Transverse colon (tissue), 4 donors: ENCODE results near the gene ARL6IP4. TPM values are rescaled to one million over a fixed set of nuclear protein-coding genes. Genes with fewer than 3 reads are reported as not detected.

Experiments used
- DNase-seq: peaks from one replicate; pipeline ENCODE4 v3.0.0-alpha.2; 2019
- H3K27ac ChIP-seq, 4 donors: fragments of 200-600 bp; sonication (generic); 2 replicates each; pipeline ENCODE4 v1.5.1; 2016 to 2018; ENCODE audit warnings: inconsistent platforms in 4 of 4
- H3K27me3 ChIP-seq: fragments of 200-600 bp; sonication (generic); 2 replicates; pipeline ENCODE4 v1.5.1; 2017; ENCODE audit warnings: inconsistent platforms
- H3K36me3 ChIP-seq, 4 donors: fragments of 200-600 bp; sonication (generic); 2 replicates each; pipeline ENCODE4 v1.5.1; 2017 to 2019; ENCODE audit warnings: inconsistent platforms in 4 of 4
- H3K4me1 ChIP-seq, 4 donors: fragments of 200-600 bp; sonication (generic); 2 replicates each; pipeline ENCODE4 v1.5.1; 2017 to 2020; ENCODE audit warnings: inconsistent platforms in 4 of 4
- H3K4me3 ChIP-seq, 4 donors: fragments of 200-600 bp; sonication (generic); 1 replicate in 1 of 4; 2 replicates in 3 of 4; pipeline versions ENCODE4 v1.5.1 to v1.6.1; 2017 to 2019; ENCODE audit warnings: inconsistent platforms in 4 of 4
- H3K9me3 ChIP-seq, 2 donors: fragments of 200-600 bp; sonication (generic); 2 replicates each; pipeline ENCODE4 v1.5.1; 2017 to 2019; ENCODE audit warnings: inconsistent platforms in 2 of 2
- CTCF ChIP-seq, 5 experiments: fragments of 200-600 bp in 3 of 5; fragments of 450-650 bp in 2 of 5; sonication (generic) in 3 of 5; IDR thresholded peaks; 1 replicate in 2 of 5; 2 replicates in 3 of 5; pipeline ENCODE4 v1.5.1; 2016 to 2017; ENCODE audit warnings: antibody characterized with exemption in 5 of 5, inconsistent platforms in 3 of 5, mild to moderate bottlenecking in 2 of 5, moderate library complexity in 1 of 5
- EP300 ChIP-seq: sonication (generic); formaldehyde crosslinking; IDR thresholded peaks from one replicate; pipeline ENCODE4 v1.6.1; 2017; ENCODE audit warnings: antibody characterized with exemption, low read depth
- POLR2A ChIP-seq: fragments of 450-650 bp; IDR thresholded peaks from one replicate; pipeline ENCODE4 v1.6.1; 2016; ENCODE audit warnings: antibody characterized with exemption, mild to moderate bottlenecking, moderate library complexity
- POLR2AphosphoS5 ChIP-seq, 3 donors: sonication (generic); formaldehyde crosslinking; IDR thresholded peaks; one replicate each; pipeline ENCODE4 v1.6.1; 2016; ENCODE audit warnings: antibody characterized with exemption in 3 of 3
- WGBS, 2 donors: methylation state at CpG; one replicate each; pipeline ENCODE4 v1.1.5; 2018; ENCODE audit warnings: low coverage in 1 of 2; 5-methylcytosine and 5-hydroxymethylcytosine counted together
- in situ Hi-C, 4 donors: fragments of 200-750 bp; cut with MboI; loops; one replicate each; pipeline versions ENCODE4 v1.15.0 to v1.15.1; 2017; ENCODE audit warnings: low sequenced_read_pairs in 3 of 4, low pct_ligation_motif_present in 1 of 4, low pct_unique_long_range_greater_than_20kb in 1 of 4
- intact Hi-C: fragments of 100-400 bp; cut with DNase I; formaldehyde crosslinking; loops from one replicate; pipeline ENCODE4 v1.15.1; 2023; ENCODE audit warnings: low total_unique reads
- total RNA-seq, 4 donors: library from RNA; depleted of rRNA; stranded (reverse); fragments of >200 nt; gene quantifications; one replicate each; pipeline ENCODE4 v1.1.0, GENCODE V29; 2016

ARL6IP4 gene
- total RNA-seq, 4 donors from 2014 or later = 77.4 to 225 (median 184) TPM

- Histone ChIP-seq H3K9me3 (no peaks in the 10 kb centered on the region), H3K4me1 (peaks cover 0 to 9% (median 5%) of the 10 kb centered on the region in 4 donors), H3K4me3 (no peak overlapping the region), H3K27ac (no peak overlapping the region), H3K27me3 (no peaks in the 10 kb centered on the region), H3K36me3 (peaks cover 0 to 7% (median 0%) of the 10 kb centered on the region in 4 donors)
- 91% methylated on average over 10 of the region's 10 CpGs; no CpG with 5 or more reads in 1 of the 2 donors for WGBS, 2 donors
- intact Hi-C loops (no loop called here), in situ Hi-C loops (no loop called here)
- no peak for DNase-seq
- TF ChIP-seq POLR2AphosphoS5 (IDR thresholded peaks at IDR 0.05) = no peak
- no peak for TF ChIP-seq CTCF (IDR thresholded peaks at IDR 0.05)
- no peak for TF ChIP-seq POLR2A
- TF ChIP-seq EP300 = no peak
Measured at GRCh38 chr12:122989225-122989839, 8.9 kb downstream of the ARL6IP4 start.

GRCh38 chr12:122989874-122990419 lies 9.5 kb downstream of the ARL6IP4 start:
- no peaks in the 10 kb centered on the region for H3K9me3 ChIP-seq
- DNase-seq = no peak
- WGBS, 2 donors = 89% methylated on average over 17 of the region's 22 CpGs; no CpG with 5 or more reads in 1 of the 2 donors
- no peak overlapping the region for H3K27ac ChIP-seq
- intact Hi-C loops = no loop called here
- no peaks in the 10 kb centered on the region for H3K27me3 ChIP-seq
- in situ Hi-C loops = no loop called here
- TF ChIP-seq POLR2AphosphoS5 (IDR thresholded peaks at IDR 0.05) (no peak), POLR2A (no peak), CTCF (IDR thresholded peaks at IDR 0.05) (no peak), EP300 (no peak)
- no peak overlapping the region for H3K4me3 ChIP-seq
- H3K4me1 ChIP-seq = peaks cover 0 to 5% (median 1%) of the 10 kb centered on the region in 4 donors
- H3K36me3 ChIP-seq = peaks cover 0 to 7% (median 0%) of the 10 kb centered on the region in 4 donors

GRCh38 chr12:122990561-122990960 lies 10.1 kb downstream of the ARL6IP4 start:
- Histone ChIP-seq H3K4me3 (no peak overlapping the region), H3K27me3 (no peaks in the 10 kb centered on the region), H3K36me3 (peaks cover 0 to 7% (median 0%) of the 10 kb centered on the region in 4 donors), H3K4me1 (no peaks in the 10 kb centered on the region), H3K27ac (no peak overlapping the region), H3K9me3 (no peaks in the 10 kb centered on the region)
- 87% methylated on average over 13 of the region's 13 CpGs; no CpG with 5 or more reads in 1 of the 2 donors for WGBS, 2 donors
- TF ChIP-seq POLR2A (no peak), POLR2AphosphoS5 (IDR thresholded peaks at IDR 0.05) (no peak), EP300 (no peak), CTCF (IDR thresholded peaks at IDR 0.05) (no peak)
- in situ Hi-C loops (no loop called here), intact Hi-C loops (no loop called here)
- DNase-seq = no peak

GRCh38 chr12:122990961-122991622 lies 10.6 kb downstream of the ARL6IP4 start:
- Histone ChIP-seq H3K9me3 (no peaks in the 10 kb centered on the region), H3K4me1 (no peaks in the 10 kb centered on the region), H3K4me3 (no peak overlapping the region), H3K27ac (no peak overlapping the region), H3K27me3 (no peaks in the 10 kb centered on the region), H3K36me3 (peaks cover 0 to 7% (median 0%) of the 10 kb centered on the region in 4 donors)
- no peak for DNase-seq
- WGBS, 2 donors = 86% methylated on average over 13 of the region's 13 CpGs; no CpG with 5 or more reads in 1 of the 2 donors
- in situ Hi-C loops = no loop called here
- intact Hi-C loops = no loop called here
- TF ChIP-seq EP300 (no peak), CTCF (IDR thresholded peaks at IDR 0.05) (no peak), POLR2AphosphoS5 (IDR thresholded peaks at IDR 0.05) (no peak), POLR2A (no peak)
